ENCODE measurements around the gene AGBL4.

The AGBL4 gene

GRCh38 chr1:48776393-48777218 is 1247.1 kb downstream of the AGBL4 start, which contains the start of gene BEND5 (continued):
- TF ChIP-seq TCF4 (CRISPR knock-in tag; IDR thresholded peaks at IDR 0.05; ENCODE audit: borderline replicate concordance), result no peak

GRCh38 chr1:48775831-48776392 is 1247.8 kb downstream of the AGBL4 start:
- no peak for TF ChIP-seq ISL1 (CRISPR knock-in tag; IDR thresholded peaks at IDR 0.05)
- no peak for TF ChIP-seq CSRNP3 (CRISPR knock-in tag; IDR thresholded peaks at IDR 0.05)
- no peak for TF ChIP-seq RARB (CRISPR knock-in tag; IDR thresholded peaks at IDR 0.05)
- TF ChIP-seq CSDC2 (CRISPR knock-in tag; IDR thresholded peaks at IDR 0.05), result no peak
- TF ChIP-seq PATZ1 (CRISPR knock-in tag; IDR thresholded peaks at IDR 0.05; ENCODE audit: borderline replicate concordance), result no peak
- no peak for TF ChIP-seq ARNTL (CRISPR knock-in tag; IDR thresholded peaks at IDR 0.05; ENCODE audit: borderline replicate concordance, low read depth)
- no peak for TF ChIP-seq ZFP30 (CRISPR knock-in tag; IDR thresholded peaks at IDR 0.05)
- TF ChIP-seq CREB5 (CRISPR knock-in tag; IDR thresholded peaks at IDR 0.05; ENCODE audit: low read depth), result no peak
- no peak for TF ChIP-seq BACH2 (CRISPR knock-in tag; IDR thresholded peaks at IDR 0.05; ENCODE audit: borderline replicate concordance)
- TF ChIP-seq POU6F1 (CRISPR knock-in tag; IDR thresholded peaks at IDR 0.05; ENCODE audit: borderline replicate concordance, low read depth), result no peak
- no peak for TF ChIP-seq TCF4 (CRISPR knock-in tag; IDR thresholded peaks at IDR 0.05; ENCODE audit: borderline replicate concordance)
- TF ChIP-seq ZNF8 (CRISPR knock-in tag; IDR thresholded peaks at IDR 0.05), result no peak
- peak; percentile 20 for ATAC-seq

GRCh38 chr1:48773133-48773532 is 1250.6 kb downstream of the AGBL4 start:
- no peak for TF ChIP-seq SNAI2 (CRISPR knock-in tag; IDR thresholded peaks at IDR 0.05)
- TF ChIP-seq PATZ1 (CRISPR knock-in tag; IDR thresholded peaks at IDR 0.05; ENCODE audit: borderline replicate concordance), result no peak
- TF ChIP-seq TSHZ2 (CRISPR knock-in tag; IDR thresholded peaks at IDR 0.05), result no peak
- no peak for TF ChIP-seq POU6F1 (CRISPR knock-in tag; IDR thresholded peaks at IDR 0.05; ENCODE audit: borderline replicate concordance, low read depth)
- TF ChIP-seq ZFP3 (CRISPR knock-in tag; IDR thresholded peaks at IDR 0.05), result no peak
- TF ChIP-seq TOX (CRISPR knock-in tag; IDR thresholded peaks at IDR 0.05; ENCODE audit: borderline replicate concordance), result no peak
- TF ChIP-seq ISL1 (CRISPR knock-in tag; IDR thresholded peaks at IDR 0.05), result no peak
- TF ChIP-seq CREB5 (CRISPR knock-in tag; IDR thresholded peaks at IDR 0.05; ENCODE audit: low read depth), result no peak
- TF ChIP-seq BACH2 (CRISPR knock-in tag; IDR thresholded peaks at IDR 0.05; ENCODE audit: borderline replicate concordance), result no peak
- no peak for TF ChIP-seq CSDC2 (CRISPR knock-in tag; IDR thresholded peaks at IDR 0.05)
- TF ChIP-seq TCF4 (CRISPR knock-in tag; IDR thresholded peaks at IDR 0.05; ENCODE audit: borderline replicate concordance), result no peak
- no peak for TF ChIP-seq CSRNP3 (CRISPR knock-in tag; IDR thresholded peaks at IDR 0.05)
- no peak for TF ChIP-seq ZNF8 (CRISPR knock-in tag; IDR thresholded peaks at IDR 0.05)
- no peak for TF ChIP-seq OSR1 (CRISPR knock-in tag; IDR thresholded peaks at IDR 0.05)
- ATAC-seq, result no peak
